IPS DF 19.7 (cell line): ENCODE measurements around the gene BRS3.
"Not testable (repeated sequence)": the region's sequence is repeated elsewhere in the genome, so short reads cannot be mapped to it uniquely, and the experiment has no call there.

Experiments
- DNase-seq: peaks from one replicate; pipeline ENCODE4 v3.0.0-alpha.2; 2013; ENCODE audit warnings: low read depth, low spot score

Gene BRS3

DNA sequence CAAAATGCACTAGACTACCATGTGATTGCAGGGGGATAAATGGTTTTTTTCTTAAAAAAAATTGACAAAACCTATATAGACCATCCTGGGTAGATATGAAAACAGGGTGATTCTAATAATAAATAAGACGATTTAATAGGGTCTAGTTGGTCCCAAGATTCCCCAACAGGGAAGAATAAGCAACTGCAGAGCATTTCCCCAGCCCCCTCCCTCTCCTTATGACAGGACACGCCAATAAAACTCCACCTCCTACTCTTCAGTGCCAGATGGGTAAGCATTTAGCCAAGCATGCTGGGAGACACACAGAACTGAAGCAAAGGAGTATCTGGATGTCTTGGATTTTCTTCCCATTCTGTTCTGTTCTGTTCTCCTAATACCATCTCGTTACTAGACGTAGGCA is at the start of gene BRS3:
Gene BRS3, plus strand, starts transcription at position 301 of the 400 bp plus-strand sequence. CDS start 168 bp downstream, outside the sequence.
- no peak for DNase-seq

- DNase-seq = no peak
Measured at GRCh38 chrX:136438192-136438591, 49.6 kb upstream of the BRS3 start.

DNA sequence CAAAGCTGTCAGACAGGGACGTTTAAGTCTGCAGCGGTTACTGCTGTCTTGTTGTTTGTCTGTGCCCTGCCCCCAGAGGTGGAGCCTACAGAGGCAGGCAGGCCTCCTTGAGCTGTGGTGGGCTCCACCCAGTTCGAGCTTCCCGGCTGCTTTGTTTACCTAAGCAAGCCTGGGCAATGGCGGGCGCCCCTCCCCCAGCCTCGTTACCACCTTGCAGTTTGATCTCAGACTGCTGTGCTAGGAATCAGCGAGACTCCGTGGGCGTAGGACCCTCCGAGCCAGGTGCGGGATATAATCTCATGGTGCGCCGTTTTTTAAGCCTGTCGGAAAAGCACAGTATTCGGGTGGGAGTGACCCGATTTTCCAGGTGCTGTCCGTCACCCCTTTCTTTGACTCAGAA is 42.1 kb upstream of the BRS3 start:
- not testable (repeated sequence) for DNase-seq

DNA sequence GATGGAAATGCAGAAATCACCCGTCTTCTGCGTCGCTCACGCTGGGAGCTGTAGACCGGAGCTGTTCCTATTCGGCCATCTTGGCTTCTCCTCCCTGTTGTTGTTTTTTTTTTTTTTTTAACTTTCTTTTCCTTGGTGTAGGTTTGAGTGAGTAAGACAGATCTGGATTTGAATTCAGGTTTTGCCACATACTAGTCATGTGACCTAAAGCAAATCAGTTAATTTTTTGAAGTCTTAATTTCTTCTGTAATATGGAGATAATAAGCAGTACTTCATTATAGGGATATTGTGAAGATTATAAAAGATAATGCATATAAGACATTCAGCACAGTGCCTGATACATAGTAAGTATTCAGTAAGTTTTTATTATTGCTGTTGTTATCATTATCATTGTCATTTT is 41.5 kb upstream of the BRS3 start:
- no peak for DNase-seq

- DNase-seq = no peak
Measured at GRCh38 chrX:136447308-136447707, 40.4 kb upstream of the BRS3 start.

DNA sequence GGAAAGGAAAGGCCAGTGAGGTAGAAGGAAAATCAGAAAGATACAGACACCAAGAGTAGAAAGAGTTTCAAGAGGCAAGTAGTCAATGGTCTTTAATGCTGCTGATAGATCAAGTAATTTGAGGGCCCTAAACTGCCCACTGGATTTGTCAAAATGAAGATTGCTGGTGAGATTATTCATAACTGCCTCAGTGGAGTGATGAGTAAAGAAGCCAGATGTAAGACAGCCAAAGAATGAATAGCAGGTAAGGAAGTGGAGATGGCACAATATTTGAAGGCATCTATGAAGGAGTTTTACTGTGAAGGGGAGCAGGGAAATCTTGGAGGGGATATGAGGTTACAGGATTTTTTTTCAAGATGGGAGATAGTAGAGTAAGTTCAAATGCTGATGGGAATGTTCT is 39.8 kb upstream of the BRS3 start:
- no peak for DNase-seq

DNA sequence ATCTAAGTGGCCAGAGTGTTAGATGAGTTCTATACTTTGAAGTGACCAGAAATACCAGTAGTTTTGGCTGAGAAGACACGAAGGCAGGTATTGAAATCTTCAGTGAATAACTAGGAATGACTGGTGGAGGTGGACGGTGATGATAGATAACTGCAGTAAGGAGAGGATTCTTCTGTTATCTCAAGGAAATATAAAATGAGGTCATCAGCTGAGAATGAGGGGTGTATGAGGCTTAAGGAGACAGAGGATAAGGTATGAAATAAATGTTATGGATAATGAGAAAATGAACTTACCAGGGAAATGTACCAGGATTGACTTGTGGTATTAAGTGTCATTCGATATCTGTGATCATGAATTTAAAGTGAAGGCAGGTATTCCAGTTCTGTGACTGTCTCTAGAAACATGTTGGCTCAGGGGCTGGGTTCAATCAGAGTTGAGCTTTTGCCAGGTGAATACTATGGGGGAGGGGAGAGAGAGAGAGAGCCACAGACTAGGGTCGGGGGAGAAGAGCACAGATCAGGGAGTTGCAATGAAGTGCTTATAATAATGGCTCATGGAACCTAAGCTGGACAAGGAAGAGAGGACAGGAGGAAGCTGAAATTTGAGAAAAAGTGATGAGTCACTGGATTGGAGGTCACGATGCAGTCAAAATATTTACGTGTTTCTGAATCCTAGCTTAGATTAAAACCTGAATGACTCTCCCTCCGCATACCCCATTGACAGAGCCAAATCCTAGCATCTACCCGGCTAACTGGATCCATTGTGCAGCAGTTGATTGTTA is 37.5 kb upstream of the BRS3 start:
- no peak for DNase-seq

- no peak for DNase-seq
Measured at GRCh38 chrX:136452614-136453013, 35.1 kb upstream of the BRS3 start.

- DNase-seq = no peak
Measured at GRCh38 chrX:136453114-136453513, 34.6 kb upstream of the BRS3 start.

- no peak for DNase-seq
Measured at GRCh38 chrX:136453771-136454170, 34.0 kb upstream of the BRS3 start.

- no peak for DNase-seq
Measured at GRCh38 chrX:136456133-136456532, 31.6 kb upstream of the BRS3 start.

GRCh38 chrX:136457303-136457917 is 30.3 kb upstream of the BRS3 start:
- DNase-seq = no peak

- no peak for DNase-seq
Measured at GRCh38 chrX:136464589-136464988, 23.2 kb upstream of the BRS3 start.

GRCh38 chrX:136467303-136467702 is 20.4 kb upstream of the BRS3 start:
- no peak for DNase-seq

DNA sequence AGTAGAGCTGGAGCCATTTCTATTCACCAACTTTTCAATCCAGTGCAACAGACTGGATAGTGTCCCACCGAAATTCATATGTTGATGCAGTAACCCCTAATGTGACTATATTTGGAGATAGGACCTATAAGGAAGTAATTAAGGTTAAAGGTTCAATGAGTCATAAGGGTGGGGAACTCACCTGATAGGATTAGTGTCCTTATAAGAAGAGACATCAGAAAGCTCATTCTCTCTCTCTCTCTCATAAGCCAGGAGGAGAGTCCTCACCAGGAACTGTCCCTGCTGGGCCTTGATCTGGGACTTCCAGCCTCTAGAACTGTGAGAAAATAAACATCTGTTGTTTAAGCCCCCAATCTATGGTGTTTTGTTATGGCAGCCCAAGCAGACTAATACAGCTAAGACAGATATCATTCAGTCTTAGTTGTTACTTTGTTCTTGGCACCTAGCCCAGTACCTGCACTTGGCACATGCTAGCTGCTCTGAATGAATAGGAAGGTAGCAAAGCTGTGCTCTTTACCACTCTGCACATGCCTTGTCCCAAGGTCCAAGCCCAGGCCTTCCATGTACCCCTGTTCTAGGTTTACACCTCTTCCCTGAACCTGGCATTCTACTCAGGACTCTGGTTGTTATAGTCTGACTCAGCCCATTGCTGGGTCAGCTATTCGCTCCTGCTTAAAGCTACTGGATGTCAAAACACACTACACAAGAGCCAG is 19.2 kb upstream of the BRS3 start:
- no peak for DNase-seq

DNA sequence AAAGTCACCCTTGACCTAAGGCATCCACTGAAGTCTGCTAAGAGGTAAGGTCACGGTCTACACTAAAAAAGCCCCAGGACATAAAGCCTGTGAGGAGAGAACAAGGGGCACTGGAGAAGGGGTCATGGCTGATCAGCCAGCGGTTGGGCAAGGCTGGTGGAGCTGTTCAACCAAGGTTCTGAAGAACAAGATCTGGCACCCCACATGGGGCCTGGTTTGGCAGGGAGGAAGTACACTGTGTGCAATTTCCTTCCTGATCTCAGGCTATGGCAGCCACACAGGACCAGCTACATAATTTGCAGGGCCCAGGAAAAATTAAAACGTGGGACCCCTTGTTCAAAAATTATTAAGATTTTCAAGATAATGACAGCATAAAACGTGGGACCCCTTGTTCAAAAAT is 14.1 kb upstream of the BRS3 start:
- DNase-seq = no peak

GRCh38 chrX:136475236-136475635 is 12.5 kb upstream of the BRS3 start:
- DNase-seq = no peak

DNA sequence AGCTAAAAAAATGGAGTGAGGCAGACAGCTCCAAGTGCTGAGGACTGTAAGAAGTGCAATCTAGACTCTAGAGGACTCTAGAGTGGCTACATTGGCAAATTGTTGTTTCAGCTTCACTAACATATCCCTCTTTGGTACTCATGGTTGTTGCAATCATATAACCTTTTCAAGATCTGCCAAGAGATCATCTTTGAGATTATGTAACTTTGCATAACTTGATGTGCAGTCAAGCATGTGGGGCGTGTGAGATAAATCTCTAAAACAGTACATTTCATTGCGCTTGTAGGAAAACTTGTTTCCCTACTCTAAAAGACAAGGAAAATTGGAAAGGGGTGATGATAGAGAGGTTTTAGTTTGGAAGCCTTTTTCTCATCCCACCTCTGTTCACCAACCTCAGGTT is 11.2 kb upstream of the BRS3 start:
- no peak for DNase-seq

DNA sequence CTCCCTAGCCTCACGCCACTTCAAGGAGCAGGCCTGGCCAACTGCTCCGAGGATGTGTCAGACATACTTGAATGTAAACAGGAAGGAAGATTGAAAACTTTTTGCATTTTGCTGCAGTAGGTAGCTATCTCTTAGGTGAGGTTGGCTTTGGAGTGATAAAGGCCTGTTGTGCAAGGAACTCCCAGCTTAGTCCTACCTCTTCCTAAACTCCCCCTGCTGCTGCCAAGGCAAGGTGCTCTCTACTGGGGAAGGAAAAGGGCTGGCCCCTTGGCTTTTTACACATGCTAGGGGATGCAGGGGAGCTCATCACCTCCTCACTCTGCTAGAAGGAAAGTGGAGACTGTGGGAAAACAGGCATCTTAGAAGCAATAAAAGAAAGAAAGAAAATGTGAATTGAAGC is 10.7 kb upstream of the BRS3 start:
- DNase-seq = no peak

DNA sequence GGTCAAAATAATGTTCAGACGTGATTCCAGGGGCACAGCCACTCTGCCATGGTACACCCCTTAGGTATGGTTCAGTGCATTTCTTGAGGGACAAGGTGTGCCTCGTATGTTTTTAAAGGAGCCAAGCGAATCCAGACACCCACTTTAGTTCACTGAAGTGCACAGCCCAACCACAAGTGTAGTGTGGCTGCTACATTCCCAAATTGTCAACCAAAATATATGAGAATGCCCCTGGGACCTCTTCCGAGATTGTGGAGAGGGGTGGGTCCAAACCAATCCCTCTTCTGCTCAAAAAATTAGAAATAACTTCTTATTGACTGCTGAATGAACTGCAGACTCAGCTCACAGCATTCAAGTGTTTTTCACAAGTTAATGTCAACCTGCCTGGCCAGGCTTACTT is 7.4 kb upstream of the BRS3 start:
- no peak for DNase-seq

- no peak for DNase-seq
Measured at GRCh38 chrX:136488706-136489105, 959 bp downstream of the BRS3 start.

GRCh38 chrX:136491832-136492231 is 4.1 kb downstream of the BRS3 start:
- DNase-seq = no peak

DNA sequence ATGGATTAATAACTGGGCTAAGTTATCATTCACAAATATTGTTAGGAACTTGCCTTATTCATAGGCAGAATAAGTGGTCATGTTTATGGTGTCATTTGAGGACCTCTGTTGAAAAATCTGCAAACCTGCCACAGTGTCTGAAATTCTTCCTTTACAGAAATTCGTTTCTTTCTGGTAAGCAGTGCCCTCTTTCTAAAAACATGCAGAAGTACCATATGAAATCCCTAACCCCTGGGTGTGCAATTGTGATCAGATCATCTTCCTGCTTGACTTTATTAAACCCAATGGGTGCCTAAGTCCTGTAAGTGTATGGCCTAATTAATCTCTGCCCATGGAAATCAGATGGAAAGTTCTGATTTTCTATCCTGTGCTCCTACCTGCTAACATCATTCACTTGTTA is 5.3 kb downstream of the BRS3 start:
- DNase-seq = no peak
